ENCODE results near the gene EFNA5. TPM values are rescaled to one million over a fixed set of nuclear protein-coding genes. Genes with fewer than 3 reads are reported as not detected.

The EFNA5 gene
- total and polyA plus RNA-seq, 2 experiments from 2014 or later, result 0.64 to 0.86 TPM

GRCh38 chr5:107640568-107640967, 30.2 kb downstream of the EFNA5 start:
- Histone ChIP-seq H3K4me3 (no peak overlapping the region), H3K9me2 (ENCODE audit: insufficient read depth) (no peaks in the 10 kb centered on the region), H3K9ac (no peak overlapping the region), H4K20me1 (ENCODE audit: insufficient read depth) (no peaks in the 10 kb centered on the region), H3K79me2 (ENCODE audit: insufficient read depth) (no peaks in the 10 kb centered on the region), H3K27me3 (replicated peaks; ENCODE audit: insufficient read depth) (no peaks in the 10 kb centered on the region), H3K4me2 (ENCODE audit: unreplicated experiment) (no peak overlapping the region), H3K4me1 (ENCODE audit: insufficient read depth) (no peaks in the 10 kb centered on the region), H3F3A (ENCODE audit: insufficient read depth) (no peaks in the 10 kb centered on the region), H2AFZ (no peak overlapping the region), H3K36me3 (ENCODE audit: low read depth) (no peaks in the 10 kb centered on the region), H3K9me3 (ENCODE audit: low read depth) (no peaks in the 10 kb centered on the region), H3K27ac (no peak overlapping the region)
- 73 to 79% methylated on average over 3 of the region's 3 CpGs for WGBS, 2 experiments (ENCODE audit: low coverage in 1 of 2, low lambda C conversion rate in 2 of 2, missing lambda C conversion rate in 2 of 2)
- no peak for DNase-seq
- no peak for TF ChIP-seq EZH2 (IDR thresholded peaks at IDR 0.05; ENCODE audit: insufficient read depth, poor library complexity, severe bottlenecking)
- no peak for TF ChIP-seq EZH2phosphoT487 (IDR thresholded peaks at IDR 0.05; ENCODE audit: insufficient read depth, low read depth)
- in situ Hi-C loops (cut with MboI), result no loop called here

DNA sequence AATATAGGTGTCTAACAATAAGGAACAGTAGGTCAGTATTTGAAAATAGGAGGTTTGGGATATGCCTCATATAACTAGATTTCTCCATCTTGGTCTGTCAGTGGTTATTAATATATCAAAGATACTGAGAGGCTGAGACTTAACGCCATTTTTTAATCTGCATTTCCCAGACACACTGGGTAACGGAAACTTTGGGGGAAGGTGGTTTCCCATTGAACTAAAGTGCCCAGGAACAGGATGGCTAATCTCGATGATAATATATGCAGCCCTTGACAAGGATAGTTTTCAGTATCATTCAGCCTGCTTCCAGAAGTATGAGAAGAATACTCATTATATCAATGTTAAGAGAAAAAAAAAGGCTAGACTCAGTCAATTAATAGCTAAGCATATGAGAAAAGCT, 30.7 kb downstream of the EFNA5 start:
- in situ Hi-C loops (cut with MboI), result no loop called here
- TF ChIP-seq EZH2 (IDR thresholded peaks at IDR 0.05; ENCODE audit: insufficient read depth, poor library complexity, severe bottlenecking), result no peak
- TF ChIP-seq EZH2phosphoT487 (IDR thresholded peaks at IDR 0.05; ENCODE audit: insufficient read depth, low read depth), result no peak

DNA sequence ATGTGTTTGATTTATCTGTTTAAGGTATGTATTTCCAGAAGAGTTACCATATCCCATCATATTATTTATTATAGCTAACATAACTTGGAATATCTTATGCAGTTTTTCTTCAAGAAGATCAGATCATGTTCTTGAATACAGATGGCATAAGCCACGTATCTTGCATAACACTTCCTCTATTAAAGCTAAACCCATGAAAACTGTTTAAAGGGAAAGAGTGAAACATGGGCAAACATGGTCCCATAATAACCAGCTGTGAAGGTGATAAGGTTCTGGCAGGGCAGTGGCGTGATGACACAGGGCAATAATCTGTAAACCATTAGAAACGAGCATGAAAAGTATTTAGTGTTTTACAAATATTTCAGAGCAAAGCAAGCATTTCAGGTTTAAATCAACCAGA, 34.2 kb downstream of the EFNA5 start:
- H3K9me3 ChIP-seq (ENCODE audit: low read depth), result no peaks in the 10 kb centered on the region
- H3K9me2 ChIP-seq (ENCODE audit: insufficient read depth), result no peaks in the 10 kb centered on the region
- no peak overlapping the region for H3K4me3 ChIP-seq
- in situ Hi-C loops (cut with MboI), result no loop called here
- 16 to 29% methylated on average over 3 of the region's 3 CpGs for WGBS, 2 experiments (ENCODE audit: low coverage in 1 of 2, low lambda C conversion rate in 2 of 2, missing lambda C conversion rate in 2 of 2)
- no peaks in the 10 kb centered on the region for H3K4me1 ChIP-seq (ENCODE audit: insufficient read depth)
- H3K36me3 ChIP-seq (ENCODE audit: low read depth), result no peaks in the 10 kb centered on the region
- no peaks in the 10 kb centered on the region for H3K79me2 ChIP-seq (ENCODE audit: insufficient read depth)
- DNase-seq, result no peak
- no peak overlapping the region for H3K4me2 ChIP-seq (ENCODE audit: unreplicated experiment)
- TF ChIP-seq EZH2phosphoT487 (IDR thresholded peaks at IDR 0.05; ENCODE audit: insufficient read depth, low read depth) (no peak), EZH2 (IDR thresholded peaks at IDR 0.05; ENCODE audit: insufficient read depth, poor library complexity, severe bottlenecking) (no peak)
- H3F3A ChIP-seq (ENCODE audit: insufficient read depth), result no peaks in the 10 kb centered on the region
- no peak overlapping the region for H3K9ac ChIP-seq
- no peak overlapping the region for H2AFZ ChIP-seq
- no peaks in the 10 kb centered on the region for H3K27me3 ChIP-seq (replicated peaks; ENCODE audit: insufficient read depth)
- H3K27ac ChIP-seq, result no peak overlapping the region
- no peaks in the 10 kb centered on the region for H4K20me1 ChIP-seq (ENCODE audit: insufficient read depth)

More for the DNA sequence above, 30.7 kb downstream of the EFNA5 start:
- DNase-seq, result no peak
- 79 to 87% methylated on average over 3 of the region's 3 CpGs for WGBS, 2 experiments (ENCODE audit: low coverage in 1 of 2, low lambda C conversion rate in 2 of 2, missing lambda C conversion rate in 2 of 2)
- no peaks in the 10 kb centered on the region for H3F3A ChIP-seq (ENCODE audit: insufficient read depth)
- H3K4me3 ChIP-seq, result no peak overlapping the region
- no peaks in the 10 kb centered on the region for H3K36me3 ChIP-seq (ENCODE audit: low read depth)
- no peaks in the 10 kb centered on the region for H3K9me2 ChIP-seq (ENCODE audit: insufficient read depth)
- H3K4me2 ChIP-seq (ENCODE audit: unreplicated experiment), result no peak overlapping the region
- H3K4me1 ChIP-seq (ENCODE audit: insufficient read depth), result no peaks in the 10 kb centered on the region
- H2AFZ ChIP-seq, result no peak overlapping the region
- H3K79me2 ChIP-seq (ENCODE audit: insufficient read depth), result no peaks in the 10 kb centered on the region
- no peaks in the 10 kb centered on the region for H3K27me3 ChIP-seq (replicated peaks; ENCODE audit: insufficient read depth)
- H4K20me1 ChIP-seq (ENCODE audit: insufficient read depth), result no peaks in the 10 kb centered on the region
- H3K9ac ChIP-seq, result no peak overlapping the region
- no peak overlapping the region for H3K27ac ChIP-seq
- H3K9me3 ChIP-seq (ENCODE audit: low read depth), result no peaks in the 10 kb centered on the region

- Histone ChIP-seq H3K36me3 (ENCODE audit: low read depth) (no peaks in the 10 kb centered on the region), H3K9me2 (ENCODE audit: insufficient read depth) (no peaks in the 10 kb centered on the region), H3K27ac (no peak overlapping the region), H3K4me3 (no peak overlapping the region), H4K20me1 (ENCODE audit: insufficient read depth) (no peaks in the 10 kb centered on the region), H3K79me2 (ENCODE audit: insufficient read depth) (no peaks in the 10 kb centered on the region), H3K9me3 (ENCODE audit: low read depth) (no peaks in the 10 kb centered on the region), H3K4me2 (ENCODE audit: unreplicated experiment) (no peak overlapping the region), H3K9ac (no peak overlapping the region), H3F3A (ENCODE audit: insufficient read depth) (no peaks in the 10 kb centered on the region), H3K4me1 (ENCODE audit: insufficient read depth) (no peaks in the 10 kb centered on the region), H2AFZ (no peak overlapping the region), H3K27me3 (replicated peaks; ENCODE audit: insufficient read depth) (no peaks in the 10 kb centered on the region)
- in situ Hi-C loops (cut with MboI), result no loop called here
- TF ChIP-seq EZH2 (IDR thresholded peaks at IDR 0.05; ENCODE audit: insufficient read depth, poor library complexity, severe bottlenecking) (no peak), EZH2phosphoT487 (IDR thresholded peaks at IDR 0.05; ENCODE audit: insufficient read depth, low read depth) (no peak)
- DNase-seq, result no peak
- 58 to 62% methylated on average over 4 of the region's 4 CpGs for WGBS, 2 experiments (ENCODE audit: low coverage in 1 of 2, low lambda C conversion rate in 2 of 2, missing lambda C conversion rate in 2 of 2)
Measured at GRCh38 chr5:107636068-107636467, 34.7 kb downstream of the EFNA5 start.
